Chondrocyte (in vitro differentiated cells): Measurements from ENCODE around the gene TTC28. TPM values are rescaled to one million over a fixed set of nuclear protein-coding genes. Genes with fewer than 3 reads are reported as not detected.

Experiments
- DNase-seq: peaks from one replicate; pipeline ENCODE4 v3.0.0; 2021; ENCODE audit warnings: mixed read lengths, low spot score
- H3K27ac Mint-ChIP-seq: one replicate; pipeline ENCODE4 v1.8.0; 2021; ENCODE audit warnings: mild to moderate bottlenecking, moderate library complexity, mixed read lengths; ENCODE audit not compliant: unreplicated experiment
- H3K27me3 Mint-ChIP-seq: 2 replicates; pipeline ENCODE4 v1.8.0; 2021; ENCODE audit warnings: low read depth, mixed read lengths
- H3K36me3 Mint-ChIP-seq: 2 replicates; pipeline ENCODE4 v1.8.0; 2021; ENCODE audit warnings: low read depth, mixed read lengths
- H3K4me1 Mint-ChIP-seq: 2 replicates; pipeline ENCODE4 v1.8.0; 2021; ENCODE audit warnings: low read depth, mild to moderate bottlenecking, mixed read lengths
- H3K4me3 Mint-ChIP-seq: one replicate; pipeline ENCODE4 v1.8.0; 2021; ENCODE audit warnings: mild to moderate bottlenecking, moderate library complexity, mixed read lengths; ENCODE audit not compliant: unreplicated experiment
- H3K9me3 Mint-ChIP-seq: 2 replicates; pipeline ENCODE4 v1.8.0; 2021; ENCODE audit warnings: low read depth, mixed read lengths
- total RNA-seq: library from RNA; stranded (reverse); gene quantifications from 3 replicates; pipeline ENCODE4 v1.2.1, GENCODE V29; 2021
- TF ChIP-seq, protein P1 (sequence below): fragments of 200-600 bp; sonication (generic); IDR thresholded peaks from 2 replicates; pipeline ENCODE4 v1.5.0; 2021; ENCODE audit warnings: antibody characterized with exemption, mild to moderate bottlenecking, moderate library complexity

The TTC28 gene
- total RNA-seq, 1 donor from 2014 or later: 38.3 TPM

DNA sequence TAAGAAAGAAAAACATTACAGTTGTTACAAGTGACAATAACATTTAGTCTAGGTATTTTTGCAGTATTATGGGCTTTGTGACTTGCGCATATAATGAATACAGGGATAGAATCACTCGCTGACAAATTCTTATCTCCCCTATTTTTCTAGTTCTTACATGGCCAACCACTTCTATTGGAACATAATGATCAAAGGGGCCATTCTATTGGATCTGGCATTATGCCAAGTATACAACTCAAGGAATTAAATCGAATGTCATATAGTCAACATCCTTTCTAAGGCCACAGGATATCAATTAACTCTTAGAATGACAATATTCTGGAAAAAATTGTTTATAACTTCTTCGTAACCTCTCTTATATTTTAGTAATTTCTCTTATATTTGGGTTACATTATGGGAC is 272.0 kb downstream of the TTC28 start:
- Mint-ChIP-seq H3K4me1 (peaks cover 27% of the 10 kb centered on the region), H3K36me3 (no peaks in the 10 kb centered on the region), H3K4me3 (no peak overlapping the region), H3K27me3 (no peaks in the 10 kb centered on the region), H3K27ac (no peak overlapping the region), H3K9me3 (no peaks in the 10 kb centered on the region)
- TF ChIP-seq, protein P1, sequence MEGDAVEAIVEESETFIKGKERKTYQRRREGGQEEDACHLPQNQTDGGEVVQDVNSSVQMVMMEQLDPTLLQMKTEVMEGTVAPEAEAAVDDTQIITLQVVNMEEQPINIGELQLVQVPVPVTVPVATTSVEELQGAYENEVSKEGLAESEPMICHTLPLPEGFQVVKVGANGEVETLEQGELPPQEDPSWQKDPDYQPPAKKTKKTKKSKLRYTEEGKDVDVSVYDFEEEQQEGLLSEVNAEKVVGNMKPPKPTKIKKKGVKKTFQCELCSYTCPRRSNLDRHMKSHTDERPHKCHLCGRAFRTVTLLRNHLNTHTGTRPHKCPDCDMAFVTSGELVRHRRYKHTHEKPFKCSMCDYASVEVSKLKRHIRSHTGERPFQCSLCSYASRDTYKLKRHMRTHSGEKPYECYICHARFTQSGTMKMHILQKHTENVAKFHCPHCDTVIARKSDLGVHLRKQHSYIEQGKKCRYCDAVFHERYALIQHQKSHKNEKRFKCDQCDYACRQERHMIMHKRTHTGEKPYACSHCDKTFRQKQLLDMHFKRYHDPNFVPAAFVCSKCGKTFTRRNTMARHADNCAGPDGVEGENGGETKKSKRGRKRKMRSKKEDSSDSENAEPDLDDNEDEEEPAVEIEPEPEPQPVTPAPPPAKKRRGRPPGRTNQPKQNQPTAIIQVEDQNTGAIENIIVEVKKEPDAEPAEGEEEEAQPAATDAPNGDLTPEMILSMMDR: no peak
- DNase-seq: no peak

DNA sequence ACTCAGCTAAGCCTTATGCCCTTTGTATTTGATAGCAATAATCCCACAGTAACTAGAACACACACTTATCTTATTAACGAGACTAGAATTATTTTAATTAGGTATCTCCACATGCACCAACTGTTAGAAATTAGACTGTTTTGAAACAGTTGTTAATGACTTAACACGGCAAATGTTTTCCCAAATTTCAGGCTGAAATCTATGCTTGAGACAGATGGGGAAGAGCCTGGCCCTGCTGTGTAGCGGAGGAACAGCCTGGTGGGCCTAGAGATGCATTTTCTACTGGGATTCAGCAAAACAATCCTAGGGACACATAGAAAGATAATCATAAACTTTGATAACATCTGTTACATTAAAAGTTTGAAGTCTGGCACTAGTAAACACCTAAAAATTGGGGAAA is 273.4 kb downstream of the TTC28 start:
- Mint-ChIP-seq H3K4me3 (no peak overlapping the region), H3K4me1 (peaks cover 18% of the 10 kb centered on the region)
- TF ChIP-seq, protein P1: no peak

DNA sequence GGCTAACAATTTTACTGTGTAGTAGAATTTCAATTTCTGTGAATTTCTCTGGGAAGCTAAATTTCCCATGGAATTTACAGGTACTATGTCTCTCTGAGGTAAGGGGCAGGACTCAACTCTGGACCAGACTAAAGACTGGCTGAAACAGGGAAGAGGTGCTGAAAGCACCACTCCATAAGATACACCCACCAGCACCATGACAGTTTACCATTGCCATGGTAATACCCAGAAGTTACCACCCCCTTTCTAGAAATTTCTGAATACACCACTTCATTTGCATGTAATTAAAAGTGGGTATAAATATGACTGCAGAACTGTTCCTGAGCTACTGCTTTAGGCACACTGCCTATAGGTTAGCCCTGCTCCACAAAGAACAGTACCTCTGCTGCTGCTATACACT is 274.1 kb downstream of the TTC28 start:
- Mint-ChIP-seq H3K9me3 (no peaks in the 10 kb centered on the region), H3K4me1 (peaks cover 11% of the 10 kb centered on the region), H3K27me3 (no peaks in the 10 kb centered on the region), H3K4me3 (no peak overlapping the region), H3K27ac (no peak overlapping the region), H3K36me3 (no peaks in the 10 kb centered on the region)
- TF ChIP-seq, protein P1: no peak
- DNase-seq: no peak

More for the DNA sequence above, 273.4 kb downstream of the TTC28 start:
- Mint-ChIP-seq H3K36me3 (no peaks in the 10 kb centered on the region), H3K9me3 (no peaks in the 10 kb centered on the region), H3K27ac (no peak overlapping the region), H3K27me3 (no peaks in the 10 kb centered on the region)
- no peak for DNase-seq

DNA sequence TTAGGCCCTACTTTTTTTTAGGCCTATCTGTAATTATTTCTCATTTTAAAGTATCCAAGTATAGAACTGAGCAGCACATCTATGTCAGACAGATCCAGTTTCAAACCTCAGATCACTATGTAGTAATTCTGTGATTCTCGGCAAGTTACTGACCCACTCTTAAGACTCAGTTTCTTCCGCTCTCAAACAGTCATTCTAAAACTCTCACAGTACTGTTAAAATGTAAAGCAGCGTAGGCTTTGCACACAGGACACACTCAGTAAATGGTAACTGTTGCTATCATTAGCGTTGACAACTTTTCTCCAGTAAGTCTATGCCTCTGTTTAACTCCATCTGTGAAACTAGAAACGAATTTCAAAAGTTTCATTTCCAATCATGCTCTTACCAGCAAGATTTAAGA is 277.1 kb downstream of the TTC28 start:
- no peak for DNase-seq
- H3K27ac Mint-ChIP-seq: no peak overlapping the region
- H3K4me1 Mint-ChIP-seq: peaks cover 6% of the 10 kb centered on the region
- no peaks in the 10 kb centered on the region for H3K36me3 Mint-ChIP-seq
- TF ChIP-seq, protein P1: no peak
- no peaks in the 10 kb centered on the region for H3K27me3 Mint-ChIP-seq
- no peaks in the 10 kb centered on the region for H3K9me3 Mint-ChIP-seq
- H3K4me3 Mint-ChIP-seq: no peak overlapping the region

DNA sequence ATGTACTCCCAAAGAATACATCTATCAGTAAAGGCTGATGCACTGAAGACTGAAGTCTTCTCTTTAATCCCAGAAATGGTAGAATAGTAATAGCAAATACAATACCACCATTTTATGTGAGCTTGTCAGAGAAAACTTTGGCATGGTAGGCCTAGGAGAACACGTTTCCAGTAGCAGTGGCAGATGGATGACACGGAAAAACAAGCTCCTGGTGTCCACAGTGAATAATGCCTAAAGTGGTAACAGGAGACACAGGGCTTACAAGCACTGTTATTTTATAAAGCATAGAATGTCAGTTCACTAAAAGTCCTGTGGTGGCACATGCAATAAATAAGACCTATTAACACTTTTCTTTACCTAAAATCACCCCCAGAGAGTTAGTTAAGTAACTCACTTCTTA is 277.6 kb downstream of the TTC28 start:
- H3K27me3 Mint-ChIP-seq: no peaks in the 10 kb centered on the region
- TF ChIP-seq, protein P1: no peak
- H3K9me3 Mint-ChIP-seq: no peaks in the 10 kb centered on the region
- H3K4me3 Mint-ChIP-seq: no peak overlapping the region
- no peaks in the 10 kb centered on the region for H3K36me3 Mint-ChIP-seq
- no peak for DNase-seq
- H3K4me1 Mint-ChIP-seq: peaks cover 6% of the 10 kb centered on the region
- no peak overlapping the region for H3K27ac Mint-ChIP-seq
